Activated B cell treated with CpG ODN at 0.5 μM for 24 hours (primary cell): ENCODE data around the gene ADAMTS17. TPM values are rescaled to one million over a fixed set of nuclear protein-coding genes. Genes with fewer than 3 reads are reported as not detected.

Source experiments
- ATAC-seq: fragments of 200-7000 bp; cut with Tn5 transposase; one replicate; pipeline ENCODE4 v1.10.0; 2021; ENCODE audit warnings: low read depth, mild to moderate bottlenecking, moderate library complexity
- CTCF ChIA-PET: fragments of 350-600 bp; sonication (Branson Sonifier 250); formaldehyde crosslinking; loops from one replicate; lab custom pipeline; 2021; ENCODE audit warnings: antibody characterized with exemption; lab: Charles Lee
- POLR2A ChIA-PET: fragments of 350-600 bp; sonication (Branson Sonifier 250); formaldehyde crosslinking; loops from one replicate; lab custom pipeline; 2021; ENCODE audit warnings: antibody characterized with exemption; lab: Charles Lee
- DNase-seq: peaks from one replicate; pipeline ENCODE4 v3.0.0; 2022
- H3K27ac Mint-ChIP-seq: one replicate; pipeline ENCODE4 v1.8.0; 2020; ENCODE audit warnings: mixed read lengths
- H3K27me3 Mint-ChIP-seq: one replicate; pipeline ENCODE4 v1.8.0; 2021; ENCODE audit warnings: mixed read lengths
- H3K36me3 Mint-ChIP-seq: one replicate; pipeline ENCODE4 v1.8.0; 2021; ENCODE audit warnings: low read depth, mixed read lengths
- H3K4me1 Mint-ChIP-seq: one replicate; pipeline ENCODE4 v1.8.0; 2021; ENCODE audit warnings: mixed read lengths
- H3K4me3 Mint-ChIP-seq: one replicate; pipeline ENCODE4 v1.8.0; 2020; ENCODE audit warnings: mild to moderate bottlenecking, mixed read lengths
- H3K9me3 Mint-ChIP-seq: one replicate; pipeline ENCODE4 v1.8.0; 2020; ENCODE audit warnings: mixed read lengths
- CTCF ChIP-seq: fragments of 200-600 bp; IDR thresholded peaks from one replicate; pipeline ENCODE4 v1.8.0; 2022; ENCODE audit warnings: antibody characterized with exemption, mild to moderate bottlenecking
- intact Hi-C: fragments of 100-400 bp; cut with micrococcal nuclease; formaldehyde crosslinking; loops from one replicate; pipeline ENCODE4 v1.15.1; 2024
- total RNA-seq: library from RNA; stranded (reverse); gene quantifications from 2 replicates; pipeline ENCODE4 v1.2.3, GENCODE V29; 2022

Gene ADAMTS17
- total RNA-seq, 1 donor from 2014 or later = 1.6 TPM

GRCh38 chr15:100160953-100161352 is 180.8 kb downstream of the ADAMTS17 start:
- no peaks in the 10 kb centered on the region for H3K36me3 Mint-ChIP-seq
- no peaks in the 10 kb centered on the region for H3K4me1 Mint-ChIP-seq
- ChIA-PET POLR2A (no interaction called here), CTCF (no interaction called here)
- intact Hi-C loops = no loop called here
- ATAC-seq (no peak), DNase-seq (no peak)
- no peaks in the 10 kb centered on the region for H3K9me3 Mint-ChIP-seq
- H3K27me3 Mint-ChIP-seq = peaks cover 3% of the 10 kb centered on the region
- H3K27ac Mint-ChIP-seq = no peak overlapping the region
- no peak for TF ChIP-seq CTCF
- H3K4me3 Mint-ChIP-seq = no peak overlapping the region

- H3K4me1 Mint-ChIP-seq = no peaks in the 10 kb centered on the region
- no peak for TF ChIP-seq CTCF
- no peak overlapping the region for H3K4me3 Mint-ChIP-seq
- DNase-seq (no peak), ATAC-seq (no peak)
- no peak overlapping the region for H3K27ac Mint-ChIP-seq
- ChIA-PET CTCF (no interaction called here), POLR2A (no interaction called here)
- intact Hi-C loops = no loop called here
- no peaks in the 10 kb centered on the region for H3K27me3 Mint-ChIP-seq
- no peaks in the 10 kb centered on the region for H3K9me3 Mint-ChIP-seq
- no peaks in the 10 kb centered on the region for H3K36me3 Mint-ChIP-seq
Observed at GRCh38 chr15:100159436-100159835, 182.3 kb downstream of the ADAMTS17 start.

GRCh38 chr15:100158356-100158755 is 183.4 kb downstream of the ADAMTS17 start:
- no peak for DNase-seq
- CTCF ChIA-PET = no interaction called here
- ATAC-seq = no peak
- intact Hi-C loops = no loop called here
- Mint-ChIP-seq H3K4me3 (no peak overlapping the region), H3K27ac (no peak overlapping the region), H3K27me3 (no peaks in the 10 kb centered on the region), H3K9me3 (no peaks in the 10 kb centered on the region), H3K36me3 (no peaks in the 10 kb centered on the region), H3K4me1 (no peaks in the 10 kb centered on the region)
- TF ChIP-seq CTCF = no peak
- POLR2A ChIA-PET = no interaction called here

- ChIA-PET POLR2A (no interaction called here), CTCF (no interaction called here)
- Mint-ChIP-seq H3K4me1 (no peaks in the 10 kb centered on the region), H3K36me3 (no peaks in the 10 kb centered on the region), H3K4me3 (no peak overlapping the region), H3K27me3 (no peaks in the 10 kb centered on the region), H3K9me3 (no peaks in the 10 kb centered on the region), H3K27ac (no peak overlapping the region)
- intact Hi-C loops = no loop called here
- DNase-seq = no peak
- no peak for TF ChIP-seq CTCF
- ATAC-seq = no peak
Observed at GRCh38 chr15:100156201-100156600, 185.6 kb downstream of the ADAMTS17 start.

GRCh38 chr15:100154338-100154737 is 187.4 kb downstream of the ADAMTS17 start:
- no peak overlapping the region for H3K27ac Mint-ChIP-seq
- no peaks in the 10 kb centered on the region for H3K27me3 Mint-ChIP-seq
- peaks cover 2% of the 10 kb centered on the region for H3K9me3 Mint-ChIP-seq
- POLR2A ChIA-PET = no interaction called here
- H3K4me3 Mint-ChIP-seq = no peak overlapping the region
- no peak for TF ChIP-seq CTCF
- ATAC-seq = no peak
- H3K36me3 Mint-ChIP-seq = no peaks in the 10 kb centered on the region
- intact Hi-C loops = no loop called here
- CTCF ChIA-PET = no interaction called here
- no peaks in the 10 kb centered on the region for H3K4me1 Mint-ChIP-seq
- no peak for DNase-seq
